Kidney tubule cell (primary cell): Measurements from ENCODE around the gene FXYD6.
A peak's percentile ranks its signal among the peaks of the same experiment; 100 is the strongest.
"Not testable (repeated sequence)": the region's sequence is repeated elsewhere in the genome, so short reads cannot be mapped to it uniquely, and the experiment has no call there.

Experiments
- DNase-seq: peaks from one replicate; pipeline ENCODE4 v3.0.0-alpha.2; 2018; ENCODE audit warnings: low spot score

The FXYD6 gene

GRCh38 chr11:117868815-117869561, 7.5 kb downstream of the FXYD6 start:
- no peak for DNase-seq

DNA sequence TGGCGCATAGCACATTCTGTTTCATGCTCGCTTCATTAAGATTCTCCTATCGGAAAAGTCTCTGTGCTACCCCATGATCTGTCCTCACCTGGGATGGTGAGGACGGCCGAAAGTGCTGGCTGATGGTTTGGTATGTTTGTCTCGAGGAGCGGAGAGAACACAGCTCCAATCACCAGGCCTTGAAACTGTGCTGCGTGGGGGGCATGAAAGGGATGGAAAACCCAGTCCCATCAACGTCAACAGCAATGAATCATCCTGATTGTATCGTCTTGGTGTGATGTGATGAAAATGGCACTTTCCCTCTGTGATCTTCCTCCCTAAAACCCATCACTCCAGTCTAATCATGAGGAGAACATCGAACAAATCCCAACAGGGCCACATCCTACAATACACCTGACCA, 8.4 kb downstream of the FXYD6 start:
- no peak for DNase-seq

- no peak for DNase-seq
Measured at GRCh38 chr11:117866526-117866925, 9.9 kb downstream of the FXYD6 start.

GRCh38 chr11:117865546-117865945, 10.9 kb downstream of the FXYD6 start:
- not testable (repeated sequence) for DNase-seq

- no peak for DNase-seq
Measured at GRCh38 chr11:117863383-117863782, 13.1 kb downstream of the FXYD6 start.

- no peak for DNase-seq
Measured at GRCh38 chr11:117862753-117863152, 13.7 kb downstream of the FXYD6 start.

- no peak for DNase-seq
Measured at GRCh38 chr11:117862019-117862725, 14.3 kb downstream of the FXYD6 start.

DNA sequence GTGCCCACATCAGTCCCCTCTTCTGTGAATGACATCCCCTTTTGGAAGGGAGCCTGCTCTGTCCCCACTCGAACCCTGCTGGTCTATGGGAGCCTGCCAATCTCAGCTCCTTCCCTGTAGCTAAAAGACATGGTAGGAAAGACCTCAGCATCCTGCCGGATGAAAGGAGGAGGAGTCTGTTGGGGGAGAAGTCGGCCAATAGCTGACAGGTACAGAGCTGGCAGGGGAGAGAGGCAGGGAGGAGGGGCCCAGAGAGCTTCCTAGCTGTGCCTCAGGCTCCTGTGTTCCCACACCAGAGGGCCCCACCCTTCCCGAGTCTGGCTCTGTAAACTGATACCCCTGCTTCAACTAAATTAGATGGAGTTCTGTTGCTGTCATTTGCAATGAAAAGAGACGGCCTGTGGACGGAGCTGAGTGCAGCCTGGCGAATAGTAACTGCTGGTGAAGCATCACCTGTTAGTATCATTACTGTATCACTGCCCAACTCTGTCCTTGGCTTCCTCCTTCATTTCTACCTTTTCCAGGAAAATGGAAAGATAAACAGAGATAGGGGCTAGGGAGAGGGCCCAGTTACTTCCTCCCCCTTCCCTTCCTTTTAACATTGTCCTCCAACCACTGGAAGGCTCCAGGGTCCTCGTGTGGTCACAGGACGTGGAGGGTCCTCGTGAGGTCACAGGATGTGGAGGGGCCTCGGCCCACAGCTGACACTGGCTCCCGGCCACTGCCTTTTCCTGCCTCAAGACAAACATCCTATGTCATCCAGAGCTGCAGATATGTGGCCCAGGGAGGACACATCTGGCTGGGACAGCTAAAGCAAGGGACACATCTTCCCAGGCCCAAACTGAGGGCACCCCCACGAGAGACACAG, 15.1 kb downstream of the FXYD6 start:
- no peak for DNase-seq

DNA sequence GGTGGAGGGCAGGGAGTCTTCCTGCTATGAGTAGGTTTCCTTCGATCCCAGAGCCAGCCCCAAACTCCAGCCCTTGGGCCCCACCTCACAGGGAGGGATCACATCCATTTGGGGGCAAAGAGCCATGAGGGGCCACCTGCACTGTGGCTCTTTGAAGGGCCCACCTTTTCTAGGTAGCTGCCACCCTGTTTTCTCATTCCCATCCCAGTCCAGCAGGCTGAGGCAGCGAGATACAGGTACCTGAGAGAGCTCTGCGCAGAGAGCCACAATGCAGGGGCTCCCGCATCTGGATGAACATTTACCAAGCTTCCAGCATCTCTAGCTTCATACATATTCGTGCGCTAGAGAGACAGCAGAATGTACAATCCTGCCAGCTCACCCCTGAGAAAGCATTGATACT, 16.3 kb downstream of the FXYD6 start:
- no peak for DNase-seq

DNA sequence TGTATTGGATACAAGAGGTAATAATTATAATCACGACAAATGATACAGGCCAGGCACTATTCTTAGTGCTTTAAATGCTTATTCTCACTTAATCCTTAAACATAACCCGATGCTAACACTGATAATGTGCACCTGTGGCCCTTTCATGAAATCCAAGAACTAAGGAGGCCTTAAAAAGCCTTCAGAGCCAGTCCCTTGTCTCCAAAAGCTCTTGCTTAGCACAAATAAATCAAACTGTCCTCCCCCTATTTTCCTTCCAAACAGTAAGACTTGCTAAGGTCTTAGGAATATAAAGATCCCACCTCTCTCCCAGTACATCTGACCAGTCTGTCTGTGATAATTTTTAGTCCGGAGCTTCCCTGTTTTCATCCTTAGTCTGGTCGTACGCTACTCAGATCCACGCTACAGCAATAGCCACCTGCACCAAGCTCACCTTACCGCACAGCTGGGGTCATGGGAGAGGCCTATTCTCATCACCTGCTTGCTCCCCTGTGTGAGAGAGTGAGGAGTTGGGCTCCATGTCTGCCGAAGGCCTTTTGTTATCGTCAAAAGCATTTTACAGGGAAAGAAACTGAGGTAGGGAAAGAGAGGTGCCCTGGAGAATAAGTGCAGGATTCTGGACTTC, 16.9 kb downstream of the FXYD6 start:
- DNase-seq = no peak

DNA sequence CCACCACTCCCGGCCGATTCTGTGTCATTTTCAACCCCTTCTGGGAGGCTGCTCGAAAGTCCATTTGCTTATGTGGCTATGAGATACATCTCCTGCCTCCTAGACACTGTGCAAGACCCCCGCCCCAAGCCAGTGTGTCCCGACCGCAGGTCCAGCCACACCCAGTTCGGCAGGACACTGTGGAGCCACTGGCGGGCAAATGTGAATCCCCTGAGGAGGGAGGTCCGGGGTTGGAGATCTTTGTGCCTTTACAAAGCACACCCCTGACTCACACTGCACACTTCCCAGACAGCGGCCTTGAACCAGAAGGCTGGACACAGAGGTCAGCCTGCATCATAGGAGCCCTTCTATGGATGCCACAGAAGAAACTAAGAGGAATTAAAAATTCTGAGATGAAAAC, 17.4 kb downstream of the FXYD6 start:
- DNase-seq = no peak

- DNase-seq = no peak
Measured at GRCh38 chr11:117857734-117858414, 18.6 kb downstream of the FXYD6 start.

GRCh38 chr11:117855912-117856651, 20.4 kb downstream of the FXYD6 start:
- DNase-seq = no peak

DNA sequence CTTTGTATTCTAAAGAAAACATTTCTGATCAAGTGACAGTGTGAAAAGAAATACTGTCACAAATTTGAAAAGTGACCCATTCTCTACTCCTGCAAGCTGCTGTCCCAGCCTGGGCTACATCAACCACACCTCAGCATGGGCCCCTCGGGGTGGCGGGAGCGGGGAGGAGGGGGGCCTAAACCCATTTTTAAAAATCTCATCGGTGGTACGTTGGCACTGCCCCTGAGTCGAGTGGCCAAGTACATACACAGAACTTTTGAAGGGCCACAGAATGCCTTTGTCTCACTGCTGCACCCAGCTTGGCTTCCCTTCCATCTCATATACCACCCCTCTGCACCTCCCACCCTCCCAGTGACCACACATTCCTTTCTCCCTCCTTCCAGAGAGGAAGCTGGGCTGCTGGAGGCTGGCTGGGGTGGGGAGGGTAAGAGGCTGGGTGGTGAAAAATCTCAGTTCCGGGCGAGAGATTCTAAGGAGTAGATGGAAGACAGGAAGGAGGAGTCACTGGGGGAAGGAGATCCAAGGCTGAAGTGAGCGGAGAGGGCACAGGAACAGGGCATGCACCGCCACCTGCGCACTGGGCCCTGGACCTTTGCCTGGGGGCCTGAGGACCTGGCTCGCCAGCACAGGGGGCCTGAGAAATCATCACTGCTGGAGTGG, 21.1 kb downstream of the FXYD6 start:
- DNase-seq = no peak

- no peak for DNase-seq
Measured at GRCh38 chr11:117852309-117852708, 24.1 kb downstream of the FXYD6 start.

GRCh38 chr11:117851852-117852251, 24.6 kb downstream of the FXYD6 start:
- DNase-seq = no peak

DNA sequence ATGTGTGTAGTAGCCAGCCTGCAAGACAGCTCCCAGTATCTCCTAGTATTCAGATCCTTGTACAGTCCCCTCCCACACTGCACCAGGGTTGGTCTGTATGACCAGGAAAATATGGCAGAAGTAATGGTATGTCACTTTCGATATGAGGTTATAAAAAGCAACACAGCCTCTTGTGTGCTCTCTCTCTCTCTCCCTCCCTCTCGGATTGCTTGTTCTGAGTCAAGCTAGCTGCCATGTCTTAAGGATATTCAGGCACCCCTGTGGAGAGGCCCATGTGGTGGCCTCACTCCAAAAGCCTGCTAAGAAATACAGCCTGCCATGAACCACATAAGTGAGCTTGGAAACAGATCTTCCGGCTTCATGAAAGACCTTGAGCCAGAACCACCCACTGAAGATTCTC, 25.4 kb downstream of the FXYD6 start:
- no peak for DNase-seq

GRCh38 chr11:117849781-117850414, 26.6 kb downstream of the FXYD6 start:
- no peak for DNase-seq

DNA sequence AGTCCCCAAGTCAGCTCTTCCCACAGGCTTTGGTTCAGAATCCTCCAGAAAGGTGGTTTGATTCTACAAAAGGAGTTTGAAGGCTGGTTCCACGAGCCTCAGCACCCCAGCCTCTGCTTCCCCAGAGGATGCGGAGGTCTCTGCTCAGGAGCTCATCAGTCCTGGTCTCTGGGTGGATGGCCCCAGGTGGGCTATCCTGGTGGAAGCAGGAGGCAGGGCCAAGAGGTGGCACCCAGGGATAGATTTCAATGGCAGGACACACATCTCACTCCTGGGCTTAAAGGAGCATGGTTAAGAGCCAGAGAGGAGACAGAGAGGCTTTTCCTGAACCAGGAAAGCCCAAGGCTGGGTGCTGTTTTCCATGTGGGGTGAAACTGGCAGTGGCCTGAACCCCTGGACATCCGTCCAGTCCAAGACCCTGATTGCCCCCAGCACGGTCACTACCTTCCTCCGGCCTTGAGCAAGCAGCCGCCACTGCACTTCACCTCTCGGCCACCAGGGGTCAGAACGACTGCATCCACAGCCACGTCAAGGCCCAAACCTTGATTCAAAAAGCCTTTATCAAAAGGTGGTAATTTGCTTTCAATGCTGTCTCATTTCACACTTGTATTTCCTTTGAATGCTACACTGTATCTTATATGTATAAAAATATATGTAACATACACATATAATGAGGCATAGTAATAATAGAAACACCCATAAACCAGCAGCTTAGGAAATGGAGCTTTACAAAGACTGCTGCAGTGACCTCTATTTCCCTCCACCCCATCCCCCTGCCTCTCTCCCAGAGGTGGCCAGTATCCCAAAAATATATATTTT, 32.6 kb downstream of the FXYD6 start:
- DNase-seq = peak; percentile 68
